GM19452 (cell line): ENCODE data around the gene RDH13.

Experiments
- ATAC-seq: cut with Tn5 transposase; IDR thresholded peaks from one replicate; pipeline ENCODE4 v1.9.1; 2021; ENCODE audit not compliant: unreplicated experiment

The RDH13 gene

DNA sequence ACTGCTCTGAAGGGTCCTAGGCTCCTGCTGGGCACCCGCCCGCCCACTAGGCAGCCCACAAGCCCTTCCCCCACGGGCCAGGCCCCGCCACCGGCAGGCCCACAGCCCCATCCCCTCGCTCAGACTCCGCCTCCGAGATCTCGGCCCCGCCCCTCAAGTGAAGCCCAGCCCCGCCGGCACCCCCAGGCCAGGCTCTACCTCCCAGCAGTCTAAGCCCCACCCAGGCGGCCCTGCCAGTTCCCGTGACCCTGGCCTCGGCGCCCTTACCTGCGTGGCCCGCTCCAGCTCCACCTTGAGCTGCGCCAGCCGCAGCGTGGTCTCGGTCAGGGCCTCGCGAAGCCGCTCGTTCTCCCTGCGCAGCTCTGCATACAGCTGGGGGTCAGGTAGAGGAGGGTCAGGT, 29.0 kb upstream of the RDH13 start:
- ATAC-seq, result no peak

DNA sequence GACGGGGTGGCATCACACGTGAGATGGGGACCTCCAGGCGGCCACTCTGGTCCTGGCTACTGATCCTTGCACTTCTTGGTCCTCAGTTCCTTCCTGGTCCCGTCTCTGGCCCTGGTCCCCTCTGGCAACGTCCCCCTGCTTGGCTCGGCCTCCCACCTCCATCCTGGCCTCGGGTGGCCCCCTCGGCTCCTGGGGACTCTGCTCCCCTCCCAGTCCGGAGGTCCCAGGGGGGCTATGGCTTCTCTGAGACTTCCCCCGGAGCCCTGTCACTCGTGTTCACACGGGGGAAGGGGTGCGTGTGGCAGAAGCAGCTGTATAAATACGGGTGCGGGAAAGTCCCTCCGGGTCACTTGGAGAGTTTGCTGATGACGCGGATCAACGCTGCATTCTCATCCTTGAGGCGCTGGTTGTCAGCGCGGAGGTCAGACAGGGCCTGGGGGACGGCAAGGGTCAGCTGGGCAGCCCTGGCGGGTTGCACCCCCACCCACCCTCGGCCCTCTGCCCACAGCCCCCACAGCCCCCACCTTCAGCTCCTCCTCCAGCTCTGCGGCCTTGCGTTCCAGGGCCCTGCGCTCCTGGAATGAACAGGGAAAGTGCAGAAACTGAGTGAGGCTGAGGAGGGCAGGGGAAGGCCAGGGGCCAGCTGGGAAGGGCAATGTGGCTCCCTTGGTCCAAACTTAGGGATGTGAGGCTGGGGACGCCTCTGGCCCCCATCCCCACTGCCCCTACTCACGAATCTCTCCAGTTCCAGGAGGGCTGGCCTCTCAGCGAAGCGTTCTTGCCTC, 28.4 kb upstream of the RDH13 start:
- ATAC-seq, result no peak

GRCh38 chr19:55090564-55090963, 27.6 kb upstream of the RDH13 start:
- ATAC-seq, result no peak

DNA sequence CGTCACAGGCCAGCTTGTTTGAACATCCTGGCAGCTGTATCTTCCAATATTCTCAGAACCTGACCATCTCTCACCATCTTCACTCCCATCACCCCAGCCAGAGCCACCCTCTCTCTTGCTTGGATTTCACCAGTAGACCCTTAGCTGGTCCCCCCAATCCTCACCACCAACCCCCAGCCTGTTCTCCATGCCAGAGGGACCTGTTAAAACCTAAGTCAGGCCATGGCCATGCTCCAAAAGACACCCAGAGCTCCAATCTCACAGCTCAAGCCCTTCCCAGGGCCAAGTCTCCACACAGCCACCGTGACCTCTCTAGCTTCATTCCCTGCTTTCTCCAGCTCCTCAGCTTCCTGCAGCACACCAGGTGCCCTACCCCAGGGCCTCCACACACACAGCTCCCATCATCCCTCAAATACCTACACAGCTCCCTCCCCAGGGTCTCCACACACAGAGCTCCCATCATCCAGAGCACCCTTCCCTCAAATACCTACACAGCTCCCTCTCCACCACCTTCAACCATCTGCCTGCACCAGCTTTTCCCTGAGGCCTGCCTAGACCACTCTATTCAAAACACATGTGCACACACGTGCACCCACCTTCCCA, 26.5 kb upstream of the RDH13 start:
- no peak for ATAC-seq

DNA sequence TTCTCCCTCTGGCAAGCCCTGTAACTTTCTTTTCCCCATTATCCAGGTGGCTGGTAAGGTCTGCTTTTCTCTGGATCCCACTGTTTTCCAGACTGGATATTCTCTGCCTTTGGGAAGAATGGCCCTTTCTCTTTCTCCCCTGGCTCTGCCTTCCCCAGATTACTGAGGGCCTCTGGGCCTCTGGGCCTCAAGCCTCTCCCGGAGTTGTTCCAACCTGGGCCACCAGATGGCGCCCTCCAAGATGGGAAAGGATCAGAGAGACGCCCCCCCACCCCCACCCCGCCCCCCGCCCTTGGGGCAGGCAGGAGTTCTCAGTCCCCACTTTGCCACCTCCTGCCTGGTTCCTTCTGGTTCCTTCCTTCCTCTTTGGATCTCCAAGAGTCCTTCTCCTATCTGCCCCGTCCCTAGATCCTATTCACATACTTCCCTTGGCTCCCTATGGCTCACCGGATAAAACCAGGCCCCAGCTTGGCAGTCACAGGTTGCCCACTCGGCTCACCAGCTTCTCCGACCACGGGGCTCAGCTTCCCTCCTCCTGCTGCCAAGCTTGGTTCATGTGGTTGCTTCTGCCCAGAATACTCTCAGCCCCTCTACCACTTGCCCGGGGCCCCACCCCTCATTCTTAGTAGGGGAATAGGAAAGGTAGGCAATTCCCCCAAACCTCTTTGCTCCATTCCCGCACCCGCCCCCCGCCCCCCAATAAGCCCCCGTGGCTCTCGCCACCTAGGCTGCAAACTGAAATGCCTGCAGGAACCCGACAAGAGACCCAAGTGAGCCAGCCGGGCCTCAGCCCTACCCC, 25.8 kb upstream of the RDH13 start:
- ATAC-seq, result no peak

GRCh38 chr19:55088021-55088451, 25.1 kb upstream of the RDH13 start:
- no peak for ATAC-seq

DNA sequence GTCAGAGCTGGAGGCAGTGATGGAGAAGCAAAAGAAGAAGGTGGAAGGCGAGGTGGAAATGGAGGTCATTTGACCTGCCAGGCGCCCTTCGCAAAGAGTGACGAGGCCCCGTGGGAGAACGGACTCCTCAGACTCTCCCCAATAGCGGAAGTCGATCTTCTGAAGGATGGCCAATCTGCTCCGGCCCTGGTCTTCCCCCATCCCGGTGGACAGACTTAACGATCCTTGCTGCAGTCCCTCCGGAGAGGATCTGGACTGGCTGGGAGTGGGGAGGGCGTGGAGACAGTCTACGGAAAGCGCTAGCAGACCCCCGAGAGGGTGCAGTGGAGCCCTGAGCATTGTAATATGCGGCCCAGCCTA, 24.6 kb upstream of the RDH13 start:
- ATAC-seq, result no peak

DNA sequence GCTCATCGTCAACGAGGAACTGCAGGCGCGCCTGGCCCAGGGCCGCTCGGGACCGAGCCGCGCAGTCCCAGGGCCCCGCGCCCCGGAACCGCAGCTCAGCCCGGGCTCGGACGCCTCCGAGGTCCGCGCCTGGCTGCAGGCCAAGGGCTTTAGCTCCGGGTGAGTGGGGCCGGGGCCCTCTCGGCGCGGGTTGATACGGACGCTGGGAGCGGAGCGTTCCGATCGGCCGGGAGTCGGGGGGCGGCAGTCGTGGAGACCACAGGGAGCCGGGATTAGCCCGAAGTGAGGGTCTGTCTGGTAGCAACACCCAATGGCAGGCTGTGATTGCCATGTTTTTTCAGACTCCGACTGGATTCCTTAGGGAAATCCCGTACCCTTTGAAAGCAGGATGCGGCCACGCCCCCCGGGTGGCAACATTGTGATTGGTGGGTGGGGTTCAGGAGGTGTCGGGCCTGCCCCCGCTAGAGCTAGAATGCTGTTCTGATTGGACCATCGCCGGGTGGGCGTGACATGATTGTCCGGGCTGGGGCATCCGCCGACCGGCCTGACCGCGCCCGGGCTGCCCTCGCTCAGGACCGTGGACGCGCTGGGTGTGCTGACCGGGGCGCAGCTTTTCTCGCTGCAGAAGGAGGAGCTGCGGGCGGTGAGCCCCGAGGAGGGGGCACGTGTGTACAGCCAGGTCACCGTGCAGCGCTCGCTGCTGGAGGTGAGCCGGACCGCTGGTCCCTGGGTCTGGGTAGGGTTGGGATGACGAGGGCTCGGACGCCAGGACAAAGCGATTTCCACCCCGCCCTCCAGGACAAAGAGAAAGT, 24.0 kb upstream of the RDH13 start:
- no peak for ATAC-seq

DNA sequence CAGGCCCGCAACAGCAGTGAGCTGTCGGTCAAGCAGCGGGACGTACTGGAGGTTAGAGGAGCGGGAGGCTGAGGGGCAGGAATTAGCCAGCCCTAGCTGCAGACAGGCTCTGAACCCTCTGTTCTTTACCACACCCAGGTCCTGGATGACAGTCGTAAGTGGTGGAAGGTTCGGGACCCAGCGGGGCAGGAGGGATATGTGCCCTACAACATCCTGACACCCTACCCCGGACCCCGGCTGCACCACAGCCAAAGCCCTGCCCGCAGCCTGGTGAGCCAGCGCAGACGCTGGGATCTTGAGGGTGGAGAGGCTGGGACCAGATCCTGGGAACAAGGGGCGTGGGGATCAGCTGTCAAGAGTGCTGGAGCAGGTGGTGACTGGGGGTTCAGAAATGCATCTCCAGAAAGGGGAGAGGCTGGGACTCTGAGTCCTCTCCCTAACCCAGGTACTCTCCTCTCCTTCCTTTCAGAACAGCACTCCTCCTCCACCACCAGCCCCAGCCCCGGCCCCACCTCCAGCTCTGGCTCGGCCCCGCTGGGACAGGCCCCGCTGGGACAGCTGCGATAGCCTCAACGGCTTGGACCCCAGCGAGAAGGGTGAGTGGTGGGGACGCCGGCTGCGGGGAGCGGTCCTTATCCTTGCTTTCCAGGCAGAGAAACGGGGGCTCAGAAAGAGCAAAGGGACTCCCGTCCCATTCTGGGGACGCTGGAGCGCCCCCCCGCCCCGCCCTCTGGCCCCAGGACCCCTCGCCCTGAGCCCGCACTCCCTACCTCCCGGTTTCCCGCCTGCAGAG, 23.2 kb upstream of the RDH13 start:
- no peak for ATAC-seq

- ATAC-seq, result no peak
These were observed 21.5 kb upstream of the RDH13 start for GRCh38 chr19:55084416-55084815.

DNA sequence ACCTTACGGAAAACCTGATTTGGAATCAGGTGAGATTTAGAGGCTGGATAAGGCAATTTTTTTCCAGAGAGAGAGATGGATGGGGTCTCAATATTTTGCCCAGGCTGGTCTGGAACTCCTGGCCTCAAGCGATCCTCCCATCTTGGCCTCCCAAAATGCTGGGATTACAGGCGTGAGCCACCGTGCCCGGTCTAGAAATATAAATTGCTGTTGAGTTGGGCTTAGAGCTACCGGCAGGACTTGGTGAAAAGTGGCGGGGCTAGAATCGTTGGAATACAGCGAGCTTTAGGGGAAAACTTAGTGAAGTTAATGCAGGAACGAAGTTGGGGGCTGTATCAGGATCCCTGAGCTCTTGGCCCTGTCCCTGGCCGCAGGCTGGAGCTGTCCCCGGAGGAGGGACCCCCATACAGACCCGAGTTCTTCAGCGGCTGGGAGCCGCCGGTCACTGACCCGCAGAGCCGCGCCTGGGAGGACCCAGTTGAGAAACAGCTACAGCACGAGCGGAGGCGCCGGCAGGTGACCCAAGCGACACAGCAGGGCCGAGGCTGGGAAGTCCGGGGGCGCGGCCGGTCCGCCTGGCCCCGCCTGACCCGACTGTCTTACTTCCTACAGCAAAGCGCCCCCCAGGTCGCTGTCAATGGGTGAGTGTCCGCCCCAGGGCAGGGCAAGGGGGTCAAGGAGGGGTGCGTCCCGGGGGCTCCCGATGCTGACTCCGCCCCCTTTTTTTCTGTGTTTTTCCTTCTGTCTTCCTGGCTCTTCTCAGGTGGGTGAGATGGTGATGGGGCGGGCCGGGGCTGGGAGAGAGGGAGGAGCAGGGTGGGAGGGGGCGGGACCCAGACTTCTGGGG, 20.3 kb upstream of the RDH13 start:
- no peak for ATAC-seq

GRCh38 chr19:55082020-55082851, 19.3 kb upstream of the RDH13 start:
- no peak for ATAC-seq

- ATAC-seq, result no peak
These were observed 18.7 kb upstream of the RDH13 start for GRCh38 chr19:55081770-55082019.

DNA sequence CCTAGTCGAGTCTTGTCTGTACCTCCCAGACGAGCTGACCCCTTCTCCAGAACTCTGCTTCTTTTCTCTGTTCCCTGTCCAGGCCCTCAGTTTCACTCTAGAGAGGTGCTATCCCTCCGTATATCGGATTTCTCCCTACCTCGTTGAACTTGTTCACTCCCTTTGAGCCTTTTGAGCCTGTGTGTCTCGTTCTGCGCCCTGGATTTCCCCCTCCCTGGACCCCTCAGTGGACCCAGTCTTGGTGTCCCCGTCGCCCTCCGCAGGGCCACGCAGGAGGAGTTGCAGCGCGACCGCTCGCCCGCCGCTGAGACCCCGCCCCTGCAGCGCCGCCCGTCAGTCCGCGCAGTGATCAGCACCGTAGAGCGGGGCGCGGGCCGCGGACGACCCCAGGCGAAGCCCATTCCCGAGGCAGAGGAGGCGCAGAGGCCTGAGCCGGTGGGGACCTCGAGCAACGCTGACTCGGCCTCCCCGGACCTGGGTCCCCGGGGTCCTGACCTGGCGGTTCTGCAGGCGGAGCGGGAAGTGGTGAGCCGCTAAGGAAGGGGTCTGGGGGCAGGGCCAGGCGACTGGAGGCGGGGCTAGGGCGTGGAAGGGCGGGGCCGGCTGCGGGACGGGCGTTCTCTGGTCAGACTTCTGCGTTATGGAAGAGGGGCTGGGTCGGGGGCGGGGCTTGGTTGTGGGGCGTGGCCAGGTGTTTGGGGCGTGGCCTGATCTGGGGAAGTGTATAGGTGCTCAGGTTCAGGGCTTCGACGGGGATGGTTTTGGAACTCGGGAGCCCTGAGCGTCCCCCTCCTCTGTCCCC, 18.2 kb upstream of the RDH13 start:
- ATAC-seq, result no peak

- ATAC-seq, result no peak
These were observed 17.4 kb upstream of the RDH13 start for GRCh38 chr19:55080121-55080967.

GRCh38 chr19:55079400-55080038, 16.6 kb upstream of the RDH13 start:
- no peak for ATAC-seq

- no peak for ATAC-seq
These were observed 16.0 kb upstream of the RDH13 start for GRCh38 chr19:55078996-55079395.
